ENCODE data around the gene SCNN1A. TPM values are rescaled to one million over a fixed set of nuclear protein-coding genes. Genes with fewer than 3 reads are reported as not detected.

SCNN1A gene
- total RNA-seq, 1 donor, result under 0.01 TPM

DNA sequence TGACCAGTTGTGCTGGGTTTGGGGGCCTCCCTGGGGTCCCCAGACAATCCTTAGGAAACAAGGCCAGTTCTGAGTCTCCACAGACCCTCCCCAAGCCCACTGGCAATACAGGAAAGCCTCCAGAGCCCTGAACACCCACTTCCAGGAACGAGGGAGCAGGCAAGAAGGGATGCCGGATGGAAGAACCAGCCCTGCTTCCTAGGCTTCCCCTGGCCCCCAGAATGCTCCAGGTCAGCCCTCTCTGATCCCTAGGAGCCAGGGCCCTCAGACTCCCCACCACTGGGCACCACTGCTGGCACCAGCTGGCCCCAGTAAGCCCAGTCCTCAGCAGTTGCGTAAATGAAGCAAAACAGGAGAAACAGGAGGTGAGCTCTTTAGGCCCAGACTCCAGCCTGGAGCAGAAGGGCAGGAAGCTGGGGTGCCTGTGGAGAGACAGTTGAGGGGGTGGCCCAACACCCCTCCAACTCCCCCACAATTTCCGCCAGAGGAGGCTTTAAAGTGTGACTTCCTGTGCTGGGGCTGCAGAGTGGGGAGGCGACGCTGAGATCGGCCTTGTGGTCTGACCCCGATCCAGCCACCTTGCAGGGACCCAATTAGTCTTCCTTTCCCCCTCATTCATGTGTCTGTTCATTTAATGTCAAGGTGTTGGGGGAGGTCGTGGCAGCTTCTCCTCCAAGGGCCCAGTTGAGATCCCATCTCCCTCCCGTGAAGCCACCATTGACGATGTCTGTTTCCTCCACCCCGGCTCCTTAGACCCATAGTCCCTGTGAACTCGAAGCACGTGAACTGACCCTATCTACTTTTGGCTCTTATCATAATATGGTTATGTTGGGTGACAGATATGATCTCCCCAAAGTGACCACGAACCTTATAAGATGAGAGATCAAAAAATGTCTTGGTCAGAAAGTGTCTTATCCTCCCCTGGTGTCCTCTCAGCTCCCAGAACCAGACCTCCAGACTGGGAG, 38.2 kb downstream of the SCNN1A start:
- TF ChIP-seq, protein P1, sequence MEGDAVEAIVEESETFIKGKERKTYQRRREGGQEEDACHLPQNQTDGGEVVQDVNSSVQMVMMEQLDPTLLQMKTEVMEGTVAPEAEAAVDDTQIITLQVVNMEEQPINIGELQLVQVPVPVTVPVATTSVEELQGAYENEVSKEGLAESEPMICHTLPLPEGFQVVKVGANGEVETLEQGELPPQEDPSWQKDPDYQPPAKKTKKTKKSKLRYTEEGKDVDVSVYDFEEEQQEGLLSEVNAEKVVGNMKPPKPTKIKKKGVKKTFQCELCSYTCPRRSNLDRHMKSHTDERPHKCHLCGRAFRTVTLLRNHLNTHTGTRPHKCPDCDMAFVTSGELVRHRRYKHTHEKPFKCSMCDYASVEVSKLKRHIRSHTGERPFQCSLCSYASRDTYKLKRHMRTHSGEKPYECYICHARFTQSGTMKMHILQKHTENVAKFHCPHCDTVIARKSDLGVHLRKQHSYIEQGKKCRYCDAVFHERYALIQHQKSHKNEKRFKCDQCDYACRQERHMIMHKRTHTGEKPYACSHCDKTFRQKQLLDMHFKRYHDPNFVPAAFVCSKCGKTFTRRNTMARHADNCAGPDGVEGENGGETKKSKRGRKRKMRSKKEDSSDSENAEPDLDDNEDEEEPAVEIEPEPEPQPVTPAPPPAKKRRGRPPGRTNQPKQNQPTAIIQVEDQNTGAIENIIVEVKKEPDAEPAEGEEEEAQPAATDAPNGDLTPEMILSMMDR (IDR thresholded peaks at IDR 0.05; ENCODE audit: insufficient read depth, low read depth, low read length), result no peak
- peak; percentile 61 for DNase-seq (ENCODE audit: low read depth)

DNA sequence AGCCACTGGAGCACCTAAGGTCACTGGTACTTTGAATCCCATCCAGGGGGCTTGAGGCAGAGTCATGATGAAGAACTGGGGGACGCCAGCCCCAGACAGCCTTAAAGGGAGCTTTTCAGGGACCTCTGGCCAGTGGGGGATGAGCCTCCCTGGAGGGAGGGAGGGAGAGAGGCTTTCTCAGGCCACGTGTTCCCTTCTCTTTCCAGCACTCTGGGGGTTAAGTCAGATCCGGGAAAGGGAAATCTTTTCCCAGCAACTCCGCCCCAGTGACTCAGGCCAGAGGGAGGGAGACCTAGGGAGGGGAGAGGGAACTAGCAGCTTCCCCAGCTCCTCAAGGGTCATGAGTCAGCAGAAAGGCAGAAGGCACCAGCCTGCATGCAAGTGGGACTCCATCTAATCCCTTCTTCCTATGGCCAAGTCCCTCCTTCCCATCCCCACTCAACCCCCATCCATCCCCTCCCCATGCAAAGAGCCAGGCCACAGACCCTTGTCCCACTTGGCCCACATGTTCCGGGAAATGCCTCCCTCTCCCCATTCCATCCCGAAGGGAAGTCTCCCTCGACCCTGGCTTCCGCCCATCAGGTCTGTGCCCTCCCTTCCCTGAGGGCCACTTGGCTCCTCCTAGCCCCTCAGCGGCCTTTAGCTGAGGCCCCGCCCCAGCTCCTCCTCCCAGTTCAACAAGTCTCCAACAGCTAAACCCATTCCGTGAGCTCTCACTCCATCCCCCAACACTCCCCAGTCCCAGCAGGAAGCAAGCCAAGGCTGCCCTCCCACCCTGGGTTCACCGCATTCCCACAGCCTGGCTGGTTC, 39.1 kb downstream of the SCNN1A start:
- TF ChIP-seq, protein P1 (IDR thresholded peaks at IDR 0.05; ENCODE audit: insufficient read depth, low read depth, low read length), result no peak
- peak; percentile 100 for DNase-seq (ENCODE audit: low read depth)
- H3K4me3 ChIP-seq (ENCODE audit: low read depth, low read length), result peak overlapping the region; percentile 94

More for the DNA sequence above, 38.2 kb downstream of the SCNN1A start:
- H3K4me3 ChIP-seq (ENCODE audit: low read depth, low read length), result peak overlapping the region; percentile 94

DNA sequence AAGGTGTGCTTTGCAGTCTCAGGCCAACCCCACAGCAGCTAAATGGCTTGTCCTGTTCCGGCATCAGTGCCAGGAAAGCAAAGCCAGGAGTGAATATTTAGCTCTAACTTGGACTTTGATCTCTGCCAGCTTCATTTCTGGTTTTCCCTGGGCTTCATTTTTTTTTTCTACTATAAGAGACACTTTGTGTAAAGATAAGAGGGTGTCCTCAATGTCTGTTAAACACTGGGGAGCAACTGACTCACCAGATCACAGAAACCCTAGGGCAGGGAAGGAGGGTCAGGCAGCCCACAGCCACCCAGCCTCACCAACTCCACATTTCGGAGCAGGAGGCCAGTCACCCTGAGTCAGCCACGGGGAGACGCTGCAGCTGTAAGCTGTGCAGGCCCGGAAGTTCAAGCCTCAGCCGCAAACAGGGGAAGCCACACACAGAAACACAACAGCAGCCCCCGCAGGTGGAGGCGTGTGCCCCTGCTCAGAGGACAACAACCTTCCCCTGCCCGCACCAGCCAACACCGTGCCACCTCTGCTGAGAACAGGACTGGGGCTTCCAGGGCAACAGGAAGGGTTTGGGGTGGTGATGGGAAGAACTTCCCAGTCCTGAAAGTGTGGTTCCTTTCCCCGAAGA, 39.8 kb downstream of the SCNN1A start:
- TF ChIP-seq, protein P1 (IDR thresholded peaks at IDR 0.05; ENCODE audit: insufficient read depth, low read depth, low read length), result peak; percentile 66
- peak; percentile 86 for DNase-seq (ENCODE audit: low read depth)
- H3K4me3 ChIP-seq (ENCODE audit: low read depth, low read length), result peak overlapping the region; percentile 52

DNA sequence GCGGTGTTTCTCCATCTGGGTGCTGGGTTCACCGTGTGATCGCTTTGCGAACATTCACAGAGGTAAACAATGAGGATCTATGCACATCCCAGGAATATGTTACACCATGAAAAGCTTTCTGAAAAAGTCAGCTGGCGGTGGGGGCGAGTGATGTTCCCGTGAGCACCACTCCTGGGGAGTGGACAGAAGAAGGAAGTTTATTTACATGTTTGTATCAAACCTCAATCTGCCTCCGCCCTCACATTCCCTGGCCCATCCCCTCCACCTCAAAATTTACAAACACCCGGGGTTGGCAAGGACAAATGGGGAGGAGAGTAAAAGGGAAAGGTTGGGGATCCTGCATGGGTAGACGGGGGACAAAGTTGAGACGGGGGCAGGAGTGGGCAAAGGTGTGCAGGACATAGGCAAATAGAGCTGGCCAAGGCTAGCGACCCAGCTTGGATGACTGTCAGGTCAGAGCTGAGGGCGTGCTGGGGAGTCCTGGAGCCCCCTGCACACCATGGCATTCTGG, 40.4 kb downstream of the SCNN1A start:
- peak overlapping the region; percentile 52 for H3K4me3 ChIP-seq (ENCODE audit: low read depth, low read length)
- TF ChIP-seq, protein P1 (IDR thresholded peaks at IDR 0.05; ENCODE audit: insufficient read depth, low read depth, low read length), result no peak
- DNase-seq (ENCODE audit: low read depth), result peak; percentile 76

DNA sequence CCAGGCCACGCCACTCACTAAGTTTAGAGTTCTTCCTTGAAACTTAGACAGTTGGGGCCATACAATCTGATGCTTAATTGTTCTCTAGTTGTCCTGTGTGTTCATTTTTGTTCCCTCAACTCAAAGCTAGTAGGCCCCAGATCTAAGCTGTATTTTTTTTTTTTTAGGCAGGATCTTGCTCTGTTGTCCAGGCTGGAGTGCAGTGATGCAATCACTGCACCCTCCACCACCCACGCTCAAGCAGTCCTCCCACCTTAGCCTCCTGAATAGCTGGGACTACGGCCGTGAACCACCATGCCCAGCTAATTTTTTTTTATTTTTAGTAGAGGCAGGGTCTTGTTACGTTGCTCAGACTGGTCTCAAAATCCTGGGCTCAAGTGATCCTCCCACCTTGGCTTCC, 41.0 kb downstream of the SCNN1A start:
- no peak overlapping the region for H3K4me3 ChIP-seq (ENCODE audit: low read depth, low read length)
- DNase-seq (ENCODE audit: low read depth), result no peak
- TF ChIP-seq, protein P1 (IDR thresholded peaks at IDR 0.05; ENCODE audit: insufficient read depth, low read depth, low read length), result no peak

DNA sequence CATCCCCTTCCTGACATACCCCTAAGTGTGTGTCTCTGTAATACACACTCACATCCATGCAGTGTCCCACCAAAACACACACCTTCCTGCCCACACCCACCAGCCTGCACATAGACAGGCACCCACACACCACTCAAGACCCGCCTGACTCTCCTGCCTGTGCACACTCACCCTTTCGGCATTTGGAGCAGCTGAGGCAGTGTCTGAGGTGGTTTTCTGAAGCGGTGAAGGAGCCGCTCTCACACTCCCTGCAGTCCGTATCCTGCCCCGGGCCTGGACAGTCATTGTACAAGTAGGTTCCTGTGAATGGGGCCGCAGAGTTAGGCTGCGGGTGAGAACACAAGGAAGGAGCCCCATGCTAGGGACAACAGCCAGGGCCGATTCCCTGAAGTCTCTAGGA, 41.8 kb downstream of the SCNN1A start:
- peak; percentile 51 for DNase-seq (ENCODE audit: low read depth)
- TF ChIP-seq, protein P1 (IDR thresholded peaks at IDR 0.05; ENCODE audit: insufficient read depth, low read depth, low read length), result no peak
- no peak overlapping the region for H3K4me3 ChIP-seq (ENCODE audit: low read depth, low read length)

Measured in fibroblast of villous mesenchyme (primary cell).